Glomerular visceral epithelial cell (primary cell): Measurements from ENCODE around the gene GPC5.
A peak's percentile ranks its signal among the peaks of the same experiment; 100 is the strongest.
"Not testable (repeated sequence)": the region's sequence is repeated elsewhere in the genome, so short reads cannot be mapped to it uniquely, and the experiment has no call there.

Source experiments
- DNase-seq: peaks from one replicate; pipeline ENCODE4 v3.0.0-alpha.2; 2016; ENCODE audit errors: extremely low spot score

The GPC5 gene

GRCh38 chr13:91398413-91399188 lies at the start of gene GPC5:
Gene GPC5, plus strand, starts transcription at chr13:91398621.
- peak; percentile 86 for DNase-seq

GRCh38 chr13:91348906-91349435 lies 49.5 kb upstream of the GPC5 start:
- peak; percentile 88 for DNase-seq

GRCh38 chr13:91349992-91350911 lies 48.2 kb upstream of the GPC5 start:
- DNase-seq: no peak

DNA sequence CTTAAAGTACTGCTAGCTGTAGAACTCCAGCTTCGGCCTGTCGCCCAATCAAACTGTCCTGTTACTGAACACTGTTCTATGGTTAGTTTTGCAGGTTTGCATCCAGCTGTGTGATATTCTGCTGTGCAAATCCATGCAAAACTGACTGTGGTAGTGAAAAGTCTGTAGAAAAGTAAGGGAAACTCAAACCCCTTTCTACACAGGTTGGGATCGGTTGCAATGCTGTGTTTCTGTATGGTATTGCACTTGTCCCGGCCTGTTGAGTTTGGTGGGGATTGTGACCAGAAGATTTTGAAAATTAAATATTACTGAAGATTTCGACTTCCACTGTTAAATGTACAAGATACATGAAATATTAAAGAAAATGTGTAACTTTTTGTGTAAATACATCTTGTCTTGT lies 47.3 kb upstream of the GPC5 start:
- DNase-seq: no peak

DNA sequence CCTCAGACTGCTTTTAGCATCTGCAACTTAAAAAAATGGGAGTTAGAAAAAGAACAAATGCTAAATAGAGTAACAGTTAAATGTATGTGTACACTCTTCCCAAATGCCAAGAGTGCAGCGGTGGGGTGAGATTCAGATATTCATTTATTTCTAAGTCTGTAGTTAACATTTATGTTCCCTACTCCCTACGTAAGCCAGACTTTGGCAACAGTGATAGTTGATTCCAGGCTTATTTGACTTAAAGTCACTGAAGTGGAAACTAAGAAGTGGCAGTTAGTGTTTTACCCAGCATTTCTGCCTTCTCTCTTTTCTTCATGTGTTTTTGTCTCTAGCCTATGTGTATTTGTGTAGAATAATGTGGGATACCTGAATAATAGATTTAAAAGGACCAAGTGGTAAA lies 46.4 kb upstream of the GPC5 start:
- no peak for DNase-seq

DNA sequence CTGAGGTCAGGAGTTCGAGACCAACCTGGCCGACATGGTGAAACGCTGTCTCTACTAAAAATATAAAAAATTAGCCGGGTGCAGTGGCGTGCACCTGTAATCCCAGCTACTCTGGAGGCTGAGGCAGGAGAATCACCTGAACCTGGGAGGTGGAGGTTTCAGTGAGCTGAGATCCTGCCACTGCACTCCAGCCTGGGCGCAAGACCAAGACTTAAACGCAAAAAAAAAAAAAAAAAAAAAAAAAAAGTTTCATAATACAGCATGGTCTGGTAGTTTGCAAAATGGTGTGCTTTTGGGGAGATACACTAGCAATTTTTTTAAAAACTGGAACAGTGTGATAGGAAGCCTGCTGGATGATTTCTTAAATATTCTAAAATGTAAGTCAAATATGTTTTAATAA lies 45.5 kb upstream of the GPC5 start:
- DNase-seq: not testable (repeated sequence)

GRCh38 chr13:91353494-91353893 lies 44.9 kb upstream of the GPC5 start:
- DNase-seq: no peak

GRCh38 chr13:91355099-91355825 lies 43.2 kb upstream of the GPC5 start:
- no peak for DNase-seq

- DNase-seq: no peak
Measured at GRCh38 chr13:91355826-91356710, 42.4 kb upstream of the GPC5 start.

GRCh38 chr13:91356919-91357612 lies 41.4 kb upstream of the GPC5 start:
- no peak for DNase-seq

GRCh38 chr13:91357613-91358386 lies 40.6 kb upstream of the GPC5 start:
- no peak for DNase-seq

GRCh38 chr13:91358387-91358782 lies 40.0 kb upstream of the GPC5 start:
- DNase-seq: no peak

DNA sequence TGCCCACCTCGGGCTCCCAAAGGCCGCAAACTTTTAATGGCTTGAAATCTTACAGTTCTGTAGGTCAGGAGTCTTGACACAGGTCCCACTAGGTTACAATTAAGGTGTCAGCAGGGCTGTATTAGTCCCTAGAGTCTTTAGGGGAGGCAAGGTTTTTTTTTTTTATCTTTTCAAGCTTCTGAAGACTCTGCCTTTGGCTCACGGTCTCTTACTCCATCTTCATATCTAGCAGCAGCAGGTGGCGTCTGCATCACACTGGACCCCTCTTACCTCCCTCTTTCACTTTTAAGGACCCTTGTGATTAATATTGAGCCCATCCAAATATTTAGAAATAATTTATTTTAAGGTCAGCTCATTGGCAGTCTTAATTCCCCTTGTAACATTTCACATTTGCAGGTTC lies 39.3 kb upstream of the GPC5 start:
- DNase-seq: no peak

GRCh38 chr13:91359631-91360030 lies 38.8 kb upstream of the GPC5 start:
- no peak for DNase-seq

DNA sequence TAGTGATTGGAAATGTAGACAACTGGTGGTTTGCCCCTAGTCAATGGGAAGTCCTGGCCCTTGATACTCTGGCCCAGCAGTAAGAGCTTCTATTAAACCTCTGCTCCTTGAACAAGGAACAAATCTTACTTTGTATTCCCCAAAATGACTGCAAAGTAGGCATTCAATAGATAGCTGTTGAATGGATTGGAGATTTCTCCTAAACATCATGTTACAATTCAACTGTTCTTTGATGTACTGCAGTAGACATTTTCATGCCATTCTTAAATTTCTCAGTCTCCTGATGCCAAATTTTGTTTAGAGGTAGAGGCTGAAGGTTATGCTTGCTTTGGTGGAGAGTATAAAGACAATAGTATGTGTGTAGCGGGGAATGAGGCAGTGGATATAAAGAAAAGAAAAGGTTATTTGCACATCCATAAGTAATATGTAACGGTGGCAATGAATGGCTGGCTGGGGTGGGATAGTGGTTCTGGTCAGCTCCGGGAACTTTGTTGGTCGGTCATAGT lies 38.1 kb upstream of the GPC5 start:
- DNase-seq: no peak

DNA sequence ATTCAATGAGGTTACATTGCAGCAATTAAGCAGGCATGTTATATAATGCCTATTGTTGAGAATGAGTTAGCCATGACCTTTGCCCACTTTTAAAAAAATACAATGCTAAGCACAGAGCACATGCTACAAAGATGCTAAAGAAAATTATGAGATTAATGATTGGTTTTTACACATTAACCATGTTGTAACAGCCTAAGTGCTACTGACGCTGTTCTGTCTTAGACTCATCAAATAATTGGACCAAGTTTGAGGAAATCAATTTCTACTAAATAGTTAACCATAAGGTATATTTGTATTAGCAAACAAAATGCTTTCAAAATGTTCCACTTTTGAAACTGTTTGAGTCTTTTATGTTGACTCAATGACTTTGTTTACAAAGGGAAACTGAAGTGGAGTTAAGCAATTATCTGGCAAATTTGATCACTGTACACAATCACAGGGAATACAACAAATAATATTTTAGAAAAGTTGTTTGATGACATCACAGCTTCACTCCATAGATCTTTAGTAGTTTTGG lies 36.6 kb upstream of the GPC5 start:
- DNase-seq: no peak

DNA sequence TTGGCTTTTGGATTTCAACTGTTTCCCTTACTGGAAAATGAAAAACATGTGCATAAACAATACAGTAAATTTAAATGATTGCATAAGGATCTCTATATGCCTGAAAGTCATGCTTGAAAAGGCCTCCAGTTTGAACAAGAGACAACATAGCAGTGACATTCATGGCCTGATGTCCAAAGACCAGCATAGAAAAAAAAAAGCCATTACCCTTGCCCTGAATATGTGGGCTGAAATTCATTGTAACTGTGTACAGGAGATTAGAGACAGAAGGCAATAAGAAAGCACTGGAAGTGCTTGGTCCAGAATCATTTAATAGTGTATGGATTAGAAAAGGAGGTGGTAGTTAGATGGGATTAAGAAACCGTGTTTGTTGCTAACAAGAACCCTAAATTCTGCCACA lies 35.5 kb upstream of the GPC5 start:
- DNase-seq: no peak

GRCh38 chr13:91368101-91368500 lies 30.3 kb upstream of the GPC5 start:
- no peak for DNase-seq
